Measurements from ENCODE around the gene IGFLR1. TPM values are rescaled to one million over a fixed set of nuclear protein-coding genes. Genes with fewer than 3 reads are reported as not detected.
A peak's percentile ranks its signal among the peaks of the same experiment; 100 is the strongest.

The IGFLR1 gene
- total RNA-seq, 1 donor, result 18.9 TPM

- peak; percentile 70 to 97 (median 95) for DNase-seq (ENCODE audit: low read depth in 2 of 3, low spot score in 2 of 3)
Measured at GRCh38 chr19:35740423-35741202, 1.6 kb downstream of the IGFLR1 start.

GRCh38 chr19:35740108-35740422 is 2.2 kb downstream of the IGFLR1 start:
- no peak for DNase-seq (ENCODE audit: low read depth in 2 of 3, low spot score in 2 of 3)

- DNase-seq (ENCODE audit: low read depth in 2 of 3, low spot score in 2 of 3), result no peak
Measured at GRCh38 chr19:35739275-35740107, 2.8 kb downstream of the IGFLR1 start.

- no peak for DNase-seq (ENCODE audit: low read depth in 2 of 3, low spot score in 2 of 3)
Measured at GRCh38 chr19:35738887-35739229, 3.4 kb downstream of the IGFLR1 start.

- no peak for DNase-seq (ENCODE audit: low read depth in 2 of 3, low spot score in 2 of 3)
Measured at GRCh38 chr19:35738021-35738886, 4.0 kb downstream of the IGFLR1 start.

- DNase-seq (ENCODE audit: low read depth in 2 of 3, low spot score in 2 of 3), result no peak
Measured at GRCh38 chr19:35736913-35737886, 5.1 kb downstream of the IGFLR1 start.

- DNase-seq (ENCODE audit: low read depth in 2 of 3, low spot score in 2 of 3), result no peak
Measured at GRCh38 chr19:35734889-35735288, 7.4 kb downstream of the IGFLR1 start.

GRCh38 chr19:35734273-35734672 is 8.0 kb downstream of the IGFLR1 start:
- no peak for DNase-seq (ENCODE audit: low read depth in 2 of 3, low spot score in 2 of 3)

GRCh38 chr19:35733180-35734125 is 8.8 kb downstream of the IGFLR1 start:
- DNase-seq (ENCODE audit: low read depth in 2 of 3, low spot score in 2 of 3), result no peak

- no peak for DNase-seq (ENCODE audit: low read depth in 2 of 3, low spot score in 2 of 3)
Measured at GRCh38 chr19:35732540-35733179, 9.6 kb downstream of the IGFLR1 start.

- DNase-seq (ENCODE audit: low read depth in 2 of 3, low spot score in 2 of 3), result no peak
Measured at GRCh38 chr19:35731779-35732405, 10.4 kb downstream of the IGFLR1 start.

- no peak for DNase-seq (ENCODE audit: low read depth in 2 of 3, low spot score in 2 of 3)
Measured at GRCh38 chr19:35731353-35731752, 10.9 kb downstream of the IGFLR1 start.

GRCh38 chr19:35730326-35730725 is 11.9 kb downstream of the IGFLR1 start:
- DNase-seq (ENCODE audit: low read depth in 2 of 3, low spot score in 2 of 3), result no peak

- DNase-seq (ENCODE audit: low read depth in 2 of 3, low spot score in 2 of 3), result no peak
Measured at GRCh38 chr19:35729763-35730162, 12.5 kb downstream of the IGFLR1 start.

- no peak for DNase-seq (ENCODE audit: low read depth in 2 of 3, low spot score in 2 of 3)
Measured at GRCh38 chr19:35729021-35729420, 13.2 kb downstream of the IGFLR1 start.

GRCh38 chr19:35727956-35728706 is 14.1 kb downstream of the IGFLR1 start:
- no peak for DNase-seq (ENCODE audit: low read depth in 2 of 3, low spot score in 2 of 3)
